ENCODE measurements around the gene SORCS2.

DNA sequence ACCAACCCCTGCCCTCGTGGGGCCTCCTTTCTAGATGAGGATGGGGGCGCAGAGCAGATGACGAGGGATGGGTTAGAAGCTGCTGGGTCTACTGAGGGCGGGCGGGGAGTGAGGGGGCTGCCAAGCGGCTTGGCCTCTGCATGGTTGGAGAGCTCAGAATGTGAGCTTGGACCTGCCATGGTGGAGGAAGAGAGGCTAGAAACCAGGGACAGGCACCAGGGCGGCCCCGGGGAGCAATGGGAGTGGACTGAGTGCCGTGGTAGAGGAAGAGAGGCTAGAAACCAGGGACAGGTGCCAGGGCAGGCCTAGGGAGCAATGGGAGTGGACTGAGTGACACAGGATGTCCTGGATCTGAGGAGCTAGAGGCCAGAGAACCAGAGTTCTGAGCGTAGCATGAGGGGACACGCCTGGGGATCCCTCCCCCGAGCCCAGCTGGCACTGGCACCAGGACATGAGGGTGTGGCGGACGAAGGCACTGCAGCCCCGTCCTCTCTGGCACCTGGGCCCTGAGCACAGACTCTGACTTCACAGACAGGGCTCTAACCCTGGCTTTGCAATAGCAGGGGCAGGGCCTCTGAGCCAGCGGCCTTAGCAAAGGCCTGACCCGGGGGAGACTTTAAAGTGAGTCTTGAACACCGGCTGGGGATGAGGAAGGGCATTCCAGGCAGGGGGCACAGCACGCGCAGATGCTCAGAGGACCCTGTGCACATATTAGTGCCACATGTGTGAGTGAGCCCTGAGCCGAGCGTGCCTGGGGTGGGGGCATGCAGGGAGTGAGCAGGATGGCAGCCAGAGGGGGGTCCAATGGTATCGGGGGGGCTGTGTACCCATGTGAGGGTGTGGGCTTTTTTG, 456.4 kb downstream of the SORCS2 start:
- TF ChIP-seq, protein P1, sequence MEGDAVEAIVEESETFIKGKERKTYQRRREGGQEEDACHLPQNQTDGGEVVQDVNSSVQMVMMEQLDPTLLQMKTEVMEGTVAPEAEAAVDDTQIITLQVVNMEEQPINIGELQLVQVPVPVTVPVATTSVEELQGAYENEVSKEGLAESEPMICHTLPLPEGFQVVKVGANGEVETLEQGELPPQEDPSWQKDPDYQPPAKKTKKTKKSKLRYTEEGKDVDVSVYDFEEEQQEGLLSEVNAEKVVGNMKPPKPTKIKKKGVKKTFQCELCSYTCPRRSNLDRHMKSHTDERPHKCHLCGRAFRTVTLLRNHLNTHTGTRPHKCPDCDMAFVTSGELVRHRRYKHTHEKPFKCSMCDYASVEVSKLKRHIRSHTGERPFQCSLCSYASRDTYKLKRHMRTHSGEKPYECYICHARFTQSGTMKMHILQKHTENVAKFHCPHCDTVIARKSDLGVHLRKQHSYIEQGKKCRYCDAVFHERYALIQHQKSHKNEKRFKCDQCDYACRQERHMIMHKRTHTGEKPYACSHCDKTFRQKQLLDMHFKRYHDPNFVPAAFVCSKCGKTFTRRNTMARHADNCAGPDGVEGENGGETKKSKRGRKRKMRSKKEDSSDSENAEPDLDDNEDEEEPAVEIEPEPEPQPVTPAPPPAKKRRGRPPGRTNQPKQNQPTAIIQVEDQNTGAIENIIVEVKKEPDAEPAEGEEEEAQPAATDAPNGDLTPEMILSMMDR (IDR thresholded peaks at IDR 0.05), result no peak
- no peak for TF ChIP-seq POLR2AphosphoS5 (IDR thresholded peaks at IDR 0.05)
